Measurements from ENCODE around the gene PCSK5. TPM values are rescaled to one million over a fixed set of nuclear protein-coding genes. Genes with fewer than 3 reads are reported as not detected.

PCSK5 gene
- total and polyA plus RNA-seq, 4 donors, result 0.58 to 3.6 (median 0.82) TPM

GRCh38 chr9:75990156-75990555 lies 99.7 kb downstream of the PCSK5 start:
- H3K27me3 ChIP-seq (ENCODE audit: control insufficient read depth in 4 of 4, insufficient read depth in 4 of 4, low read length in 3 of 4), result no peaks in the 10 kb centered on the region
- H3K27ac ChIP-seq (ENCODE audit: low read depth in 1 of 2, low read length in 2 of 2), result no peak overlapping the region
- WGBS, result 88% methylated on average over 5 of the region's 5 CpGs
- no peaks in the 10 kb centered on the region for H3K4me1 ChIP-seq (ENCODE audit: control insufficient read depth in 4 of 4, insufficient read depth in 4 of 4, low read length in 3 of 4)
- H3K36me3 ChIP-seq (ENCODE audit: control insufficient read depth in 4 of 4, insufficient read depth in 3 of 4, low read depth in 1 of 4, low read length in 3 of 4), result no peaks in the 10 kb centered on the region
- TF ChIP-seq RAD21 (IDR thresholded peaks at IDR 0.05) (no peak), FOXA1 (IDR thresholded peaks at IDR 0.05) (no peak), SP1 (IDR thresholded peaks at IDR 0.05) (no peak), GABPA (IDR thresholded peaks at IDR 0.05 in 1 of 2, conservative IDR thresholded peaks at IDR 0.05 in 1 of 2) (no peak), TAF1 (conservative IDR thresholded peaks at IDR 0.05) (no peak), NR2F2 (IDR thresholded peaks at IDR 0.05) (no peak), EGR1 (IDR thresholded peaks at IDR 0.05; ENCODE audit: low read depth in 2 of 2) (no peak), YY1 (IDR thresholded peaks at IDR 0.05) (no peak), ATF3 (IDR thresholded peaks at IDR 0.05) (no peak)
- TF ChIP-seq, protein P1, sequence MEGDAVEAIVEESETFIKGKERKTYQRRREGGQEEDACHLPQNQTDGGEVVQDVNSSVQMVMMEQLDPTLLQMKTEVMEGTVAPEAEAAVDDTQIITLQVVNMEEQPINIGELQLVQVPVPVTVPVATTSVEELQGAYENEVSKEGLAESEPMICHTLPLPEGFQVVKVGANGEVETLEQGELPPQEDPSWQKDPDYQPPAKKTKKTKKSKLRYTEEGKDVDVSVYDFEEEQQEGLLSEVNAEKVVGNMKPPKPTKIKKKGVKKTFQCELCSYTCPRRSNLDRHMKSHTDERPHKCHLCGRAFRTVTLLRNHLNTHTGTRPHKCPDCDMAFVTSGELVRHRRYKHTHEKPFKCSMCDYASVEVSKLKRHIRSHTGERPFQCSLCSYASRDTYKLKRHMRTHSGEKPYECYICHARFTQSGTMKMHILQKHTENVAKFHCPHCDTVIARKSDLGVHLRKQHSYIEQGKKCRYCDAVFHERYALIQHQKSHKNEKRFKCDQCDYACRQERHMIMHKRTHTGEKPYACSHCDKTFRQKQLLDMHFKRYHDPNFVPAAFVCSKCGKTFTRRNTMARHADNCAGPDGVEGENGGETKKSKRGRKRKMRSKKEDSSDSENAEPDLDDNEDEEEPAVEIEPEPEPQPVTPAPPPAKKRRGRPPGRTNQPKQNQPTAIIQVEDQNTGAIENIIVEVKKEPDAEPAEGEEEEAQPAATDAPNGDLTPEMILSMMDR (IDR thresholded peaks at IDR 0.05; ENCODE audit: low read depth, low read length, missing input control), result no peak
- DNase-seq (ENCODE audit: low spot score), result no peak
- H3K9ac ChIP-seq (ENCODE audit: low read depth in 1 of 2, low read length in 2 of 2), result no peak overlapping the region
- no peaks in the 10 kb centered on the region for H3K9me3 ChIP-seq (ENCODE audit: control insufficient read depth in 4 of 4, low read length in 3 of 4)
- H3K4me3 ChIP-seq (ENCODE audit: low read depth in 1 of 3, low read length in 3 of 3), result no peak overlapping the region

DNA sequence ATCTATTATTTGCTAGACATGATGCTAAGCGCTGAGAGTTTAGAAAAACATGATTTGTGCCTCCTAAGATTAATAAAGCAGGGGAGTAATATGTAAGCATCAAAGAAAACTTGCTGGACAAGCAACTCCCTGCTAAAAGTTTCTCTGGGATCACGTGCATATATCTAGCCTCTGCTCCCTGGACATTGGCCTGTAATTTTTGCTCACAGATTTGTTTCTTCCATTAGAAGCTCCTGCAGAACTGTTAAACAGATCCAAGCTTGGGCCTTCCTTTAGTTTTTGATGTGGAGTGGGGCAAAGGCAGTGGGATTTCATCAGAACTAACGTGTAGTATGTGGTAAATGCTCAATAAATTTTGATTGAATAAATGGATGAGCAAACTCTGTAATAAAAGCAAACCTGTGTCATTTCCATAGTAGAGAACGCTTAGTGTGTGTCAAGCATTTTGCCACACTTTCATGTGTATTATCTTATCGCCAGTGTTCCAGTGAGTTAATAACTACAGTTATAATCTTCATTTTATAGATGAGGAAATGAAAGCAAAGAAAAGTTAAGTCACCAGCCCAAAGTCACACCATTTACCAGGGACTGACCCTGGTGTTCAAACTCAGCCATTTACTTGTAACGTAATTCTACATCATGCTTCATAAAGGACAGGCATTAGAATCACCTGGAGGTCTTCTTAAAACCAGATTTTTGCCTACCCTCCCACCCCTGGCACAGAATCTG lies 100.3 kb downstream of the PCSK5 start:
- H3K4me3 ChIP-seq (ENCODE audit: low read depth in 1 of 3, low read length in 3 of 3), result no peak overlapping the region
- TF ChIP-seq JUND (IDR thresholded peaks at IDR 0.05), result no peak
- TF ChIP-seq, protein P2, sequence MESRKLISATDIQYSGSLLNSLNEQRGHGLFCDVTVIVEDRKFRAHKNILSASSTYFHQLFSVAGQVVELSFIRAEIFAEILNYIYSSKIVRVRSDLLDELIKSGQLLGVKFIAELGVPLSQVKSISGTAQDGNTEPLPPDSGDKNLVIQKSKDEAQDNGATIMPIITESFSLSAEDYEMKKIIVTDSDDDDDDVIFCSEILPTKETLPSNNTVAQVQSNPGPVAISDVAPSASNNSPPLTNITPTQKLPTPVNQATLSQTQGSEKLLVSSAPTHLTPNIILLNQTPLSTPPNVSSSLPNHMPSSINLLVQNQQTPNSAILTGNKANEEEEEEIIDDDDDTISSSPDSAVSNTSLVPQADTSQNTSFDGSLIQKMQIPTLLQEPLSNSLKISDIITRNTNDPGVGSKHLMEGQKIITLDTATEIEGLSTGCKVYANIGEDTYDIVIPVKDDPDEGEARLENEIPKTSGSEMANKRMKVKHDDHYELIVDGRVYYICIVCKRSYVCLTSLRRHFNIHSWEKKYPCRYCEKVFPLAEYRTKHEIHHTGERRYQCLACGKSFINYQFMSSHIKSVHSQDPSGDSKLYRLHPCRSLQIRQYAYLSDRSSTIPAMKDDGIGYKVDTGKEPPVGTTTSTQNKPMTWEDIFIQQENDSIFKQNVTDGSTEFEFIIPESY (IDR thresholded peaks at IDR 0.05), result no peak
- TF ChIP-seq ATF3 (IDR thresholded peaks at IDR 0.05), result no peak
- no peak overlapping the region for H3K9ac ChIP-seq (ENCODE audit: low read depth in 1 of 2, low read length in 2 of 2)
- no peak overlapping the region for H3K27ac ChIP-seq (ENCODE audit: low read depth in 1 of 2, low read length in 2 of 2)
- H3K27me3 ChIP-seq (ENCODE audit: control insufficient read depth in 4 of 4, insufficient read depth in 4 of 4, low read length in 3 of 4), result no peaks in the 10 kb centered on the region
- H3K4me1 ChIP-seq (ENCODE audit: control insufficient read depth in 4 of 4, insufficient read depth in 4 of 4, low read length in 3 of 4), result no peaks in the 10 kb centered on the region
- H3K36me3 ChIP-seq (ENCODE audit: control insufficient read depth in 4 of 4, insufficient read depth in 3 of 4, low read depth in 1 of 4, low read length in 3 of 4), result no peaks in the 10 kb centered on the region
- no peak for DNase-seq (ENCODE audit: low spot score)
- WGBS, result 78% methylated on average over 6 of the region's 6 CpGs
- no peaks in the 10 kb centered on the region for H3K9me3 ChIP-seq (ENCODE audit: control insufficient read depth in 4 of 4, low read length in 3 of 4)
